HEK293 (cell line): ENCODE data around the gene SCAMP2.

Source experiments
- ATF2 ChIP-seq: fragments of 450-650 bp; formaldehyde crosslinking; IDR thresholded peaks from 2 replicates; pipeline ENCODE4 v1.5.1; 2016; ENCODE audit warnings: missing biosample characterization, missing genetic modification characterization, low read depth
- ZNF140 ChIP-seq: fragments of 450-650 bp; formaldehyde crosslinking; IDR thresholded peaks from 2 replicates; pipeline ENCODE4 v1.5.1; 2016; ENCODE audit warnings: missing biosample characterization, missing genetic modification characterization
- ZNF629 ChIP-seq: fragments of 450-650 bp; formaldehyde crosslinking; IDR thresholded peaks from 2 replicates; pipeline ENCODE4 v1.5.1; 2017; ENCODE audit warnings: missing biosample characterization, missing genetic modification characterization
- ZSCAN30 ChIP-seq: fragments of 450-650 bp; IDR thresholded peaks from 2 replicates; pipeline ENCODE4 v1.5.1; 2018; ENCODE audit warnings: missing biosample characterization, mild to moderate bottlenecking, missing genetic modification characterization, moderate library complexity
- TF ChIP-seq, protein P1 (sequence below): fragments of 450-650 bp; formaldehyde crosslinking; IDR thresholded peaks from 2 replicates; pipeline ENCODE4 v1.5.1; 2016; ENCODE audit warnings: missing biosample characterization, missing genetic modification characterization
- TF ChIP-seq, protein P2 (sequence below): fragments of 450-650 bp; formaldehyde crosslinking; IDR thresholded peaks from 2 replicates; pipeline ENCODE4 v1.5.1; 2016; ENCODE audit warnings: missing biosample characterization, missing genetic modification characterization
- TF ChIP-seq, protein P3 (sequence below): fragments of 450-650 bp; formaldehyde crosslinking; IDR thresholded peaks from 2 replicates; pipeline ENCODE4 v1.5.1; 2016; ENCODE audit warnings: missing biosample characterization, missing genetic modification characterization
- TF ChIP-seq, protein P4 (sequence below): fragments of 450-650 bp; formaldehyde crosslinking; IDR thresholded peaks from 2 replicates; pipeline ENCODE4 v1.5.1; 2016; ENCODE audit warnings: missing biosample characterization, missing genetic modification characterization
- TF ChIP-seq, protein P5 (sequence below): fragments of 450-650 bp; formaldehyde crosslinking; IDR thresholded peaks from 2 replicates; pipeline ENCODE4; 2016; ENCODE audit warnings: missing biosample characterization, missing genetic modification characterization

GRCh38 chr15:74884428-74885223, 11.5 kb upstream of the SCAMP2 start:
- no peak for TF ChIP-seq ZNF140 (tag by site-specific recombination)
- TF ChIP-seq ZSCAN30: no peak
- TF ChIP-seq, protein P1, sequence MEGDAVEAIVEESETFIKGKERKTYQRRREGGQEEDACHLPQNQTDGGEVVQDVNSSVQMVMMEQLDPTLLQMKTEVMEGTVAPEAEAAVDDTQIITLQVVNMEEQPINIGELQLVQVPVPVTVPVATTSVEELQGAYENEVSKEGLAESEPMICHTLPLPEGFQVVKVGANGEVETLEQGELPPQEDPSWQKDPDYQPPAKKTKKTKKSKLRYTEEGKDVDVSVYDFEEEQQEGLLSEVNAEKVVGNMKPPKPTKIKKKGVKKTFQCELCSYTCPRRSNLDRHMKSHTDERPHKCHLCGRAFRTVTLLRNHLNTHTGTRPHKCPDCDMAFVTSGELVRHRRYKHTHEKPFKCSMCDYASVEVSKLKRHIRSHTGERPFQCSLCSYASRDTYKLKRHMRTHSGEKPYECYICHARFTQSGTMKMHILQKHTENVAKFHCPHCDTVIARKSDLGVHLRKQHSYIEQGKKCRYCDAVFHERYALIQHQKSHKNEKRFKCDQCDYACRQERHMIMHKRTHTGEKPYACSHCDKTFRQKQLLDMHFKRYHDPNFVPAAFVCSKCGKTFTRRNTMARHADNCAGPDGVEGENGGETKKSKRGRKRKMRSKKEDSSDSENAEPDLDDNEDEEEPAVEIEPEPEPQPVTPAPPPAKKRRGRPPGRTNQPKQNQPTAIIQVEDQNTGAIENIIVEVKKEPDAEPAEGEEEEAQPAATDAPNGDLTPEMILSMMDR (tag by site-specific recombination): no peak
- TF ChIP-seq, protein P2, sequence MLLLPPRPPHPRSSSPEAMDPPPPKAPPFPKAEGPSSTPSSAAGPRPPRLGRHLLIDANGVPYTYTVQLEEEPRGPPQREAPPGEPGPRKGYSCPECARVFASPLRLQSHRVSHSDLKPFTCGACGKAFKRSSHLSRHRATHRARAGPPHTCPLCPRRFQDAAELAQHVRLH (tag by site-specific recombination): no peak
- no peak for TF ChIP-seq ZNF629 (tag by site-specific recombination)
- TF ChIP-seq, protein P3, sequence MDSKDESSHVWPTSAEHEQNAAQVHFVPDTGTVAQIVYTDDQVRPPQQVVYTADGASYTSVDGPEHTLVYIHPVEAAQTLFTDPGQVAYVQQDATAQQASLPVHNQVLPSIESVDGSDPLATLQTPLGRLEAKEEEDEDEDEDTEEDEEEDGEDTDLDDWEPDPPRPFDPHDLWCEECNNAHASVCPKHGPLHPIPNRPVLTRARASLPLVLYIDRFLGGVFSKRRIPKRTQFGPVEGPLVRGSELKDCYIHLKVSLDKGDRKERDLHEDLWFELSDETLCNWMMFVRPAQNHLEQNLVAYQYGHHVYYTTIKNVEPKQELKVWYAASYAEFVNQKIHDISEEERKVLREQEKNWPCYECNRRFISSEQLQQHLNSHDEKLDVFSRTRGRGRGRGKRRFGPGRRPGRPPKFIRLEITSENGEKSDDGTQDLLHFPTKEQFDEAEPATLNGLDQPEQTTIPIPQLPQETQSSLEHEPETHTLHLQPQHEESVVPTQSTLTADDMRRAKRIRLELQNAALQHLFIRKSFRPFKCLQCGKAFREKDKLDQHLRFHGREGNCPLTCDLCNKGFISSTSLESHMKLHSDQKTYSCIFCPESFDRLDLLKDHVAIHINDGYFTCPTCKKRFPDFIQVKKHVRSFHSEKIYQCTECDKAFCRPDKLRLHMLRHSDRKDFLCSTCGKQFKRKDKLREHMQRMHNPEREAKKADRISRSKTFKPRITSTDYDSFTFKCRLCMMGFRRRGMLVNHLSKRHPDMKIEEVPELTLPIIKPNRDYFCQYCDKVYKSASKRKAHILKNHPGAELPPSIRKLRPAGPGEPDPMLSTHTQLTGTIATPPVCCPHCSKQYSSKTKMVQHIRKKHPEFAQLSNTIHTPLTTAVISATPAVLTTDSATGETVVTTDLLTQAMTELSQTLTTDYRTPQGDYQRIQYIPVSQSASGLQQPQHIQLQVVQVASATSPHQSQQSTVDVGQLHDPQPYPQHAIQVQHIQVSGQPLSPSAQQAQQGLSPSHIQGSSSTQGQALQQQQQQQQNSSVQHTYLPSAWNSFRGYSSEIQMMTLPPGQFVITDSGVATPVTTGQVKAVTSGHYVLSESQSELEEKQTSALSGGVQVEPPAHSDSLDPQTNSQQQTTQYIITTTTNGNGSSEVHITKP (tag by site-specific recombination): no peak
- TF ChIP-seq, protein P4, sequence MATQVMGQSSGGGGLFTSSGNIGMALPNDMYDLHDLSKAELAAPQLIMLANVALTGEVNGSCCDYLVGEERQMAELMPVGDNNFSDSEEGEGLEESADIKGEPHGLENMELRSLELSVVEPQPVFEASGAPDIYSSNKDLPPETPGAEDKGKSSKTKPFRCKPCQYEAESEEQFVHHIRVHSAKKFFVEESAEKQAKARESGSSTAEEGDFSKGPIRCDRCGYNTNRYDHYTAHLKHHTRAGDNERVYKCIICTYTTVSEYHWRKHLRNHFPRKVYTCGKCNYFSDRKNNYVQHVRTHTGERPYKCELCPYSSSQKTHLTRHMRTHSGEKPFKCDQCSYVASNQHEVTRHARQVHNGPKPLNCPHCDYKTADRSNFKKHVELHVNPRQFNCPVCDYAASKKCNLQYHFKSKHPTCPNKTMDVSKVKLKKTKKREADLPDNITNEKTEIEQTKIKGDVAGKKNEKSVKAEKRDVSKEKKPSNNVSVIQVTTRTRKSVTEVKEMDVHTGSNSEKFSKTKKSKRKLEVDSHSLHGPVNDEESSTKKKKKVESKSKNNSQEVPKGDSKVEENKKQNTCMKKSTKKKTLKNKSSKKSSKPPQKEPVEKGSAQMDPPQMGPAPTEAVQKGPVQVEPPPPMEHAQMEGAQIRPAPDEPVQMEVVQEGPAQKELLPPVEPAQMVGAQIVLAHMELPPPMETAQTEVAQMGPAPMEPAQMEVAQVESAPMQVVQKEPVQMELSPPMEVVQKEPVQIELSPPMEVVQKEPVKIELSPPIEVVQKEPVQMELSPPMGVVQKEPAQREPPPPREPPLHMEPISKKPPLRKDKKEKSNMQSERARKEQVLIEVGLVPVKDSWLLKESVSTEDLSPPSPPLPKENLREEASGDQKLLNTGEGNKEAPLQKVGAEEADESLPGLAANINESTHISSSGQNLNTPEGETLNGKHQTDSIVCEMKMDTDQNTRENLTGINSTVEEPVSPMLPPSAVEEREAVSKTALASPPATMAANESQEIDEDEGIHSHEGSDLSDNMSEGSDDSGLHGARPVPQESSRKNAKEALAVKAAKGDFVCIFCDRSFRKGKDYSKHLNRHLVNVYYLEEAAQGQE (tag by site-specific recombination): no peak
- TF ChIP-seq, protein P5, sequence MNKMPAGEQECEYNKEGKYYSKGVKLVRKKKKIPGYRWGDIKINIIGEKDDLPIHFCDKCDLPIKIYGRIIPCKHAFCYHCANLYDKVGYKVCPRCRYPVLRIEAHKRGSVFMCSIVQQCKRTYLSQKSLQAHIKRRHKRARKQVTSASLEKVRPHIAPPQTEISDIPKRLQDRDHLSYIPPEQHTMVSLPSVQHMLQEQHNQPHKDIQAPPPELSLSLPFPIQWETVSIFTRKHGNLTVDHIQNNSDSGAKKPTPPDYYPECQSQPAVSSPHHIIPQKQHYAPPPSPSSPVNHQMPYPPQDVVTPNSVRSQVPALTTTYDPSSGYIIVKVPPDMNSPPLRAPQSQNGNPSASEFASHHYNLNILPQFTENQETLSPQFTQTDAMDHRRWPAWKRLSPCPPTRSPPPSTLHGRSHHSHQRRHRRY (tag by site-specific recombination): no peak
- TF ChIP-seq ATF2 (tag by site-specific recombination): no peak
